ENCODE data around the gene POLR2M. TPM values are rescaled to one million over a fixed set of nuclear protein-coding genes. Genes with fewer than 3 reads are reported as not detected.
A peak's percentile ranks its signal among the peaks of the same experiment; 100 is the strongest.

Gene POLR2M
- total and polyA plus RNA-seq, 2 donors (not counting 3 experiments of a cell fraction or from before 2014, with no cell fraction given): 38.4 to 42.5 TPM

GRCh38 chr15:57752436-57752835, 45.9 kb downstream of the POLR2M start:
- intact Hi-C loops (cut with micrococcal nuclease) (no loop called here), dilution Hi-C loops (cut with MboI; ENCODE audit: extremely low pct_ligation_motif_present, low sequenced_read_pairs) (no loop called here)
- Histone ChIP-seq H4K20me1 (replicated peaks; ENCODE audit: control insufficient read depth, extremely low read depth, insufficient read depth, low read length) (no peaks in the 10 kb centered on the region), H3K36me3 (ENCODE audit: control insufficient read depth in 2 of 2, extremely low read depth in 1 of 2, insufficient read depth in 2 of 2, low read length in 2 of 2) (no peaks in the 10 kb centered on the region), H3K4me2 (ENCODE audit: insufficient read depth, low read length) (no peak overlapping the region), H3K79me2 (ENCODE audit: control insufficient read depth, insufficient read depth, low read length) (no peaks in the 10 kb centered on the region), H3K27me3 (ENCODE audit: control insufficient read depth in 2 of 2, insufficient read depth in 2 of 2, low read length in 2 of 2) (no peaks in the 10 kb centered on the region), H3K4me3 (replicated peaks in 1 of 3; ENCODE audit: insufficient read depth in 1 of 3, low read depth in 1 of 3, low read length in 3 of 3) (no peak overlapping the region), H3K4me1 (ENCODE audit: control insufficient read depth, extremely low read depth, insufficient read depth, low read length) (no peaks in the 10 kb centered on the region), H3K9ac (replicated peaks; ENCODE audit: extremely low read depth, insufficient read depth, low read length) (no peak overlapping the region), H3K9me1 (replicated peaks; ENCODE audit: control insufficient read depth, extremely low read depth, insufficient read depth, low read length) (no peaks in the 10 kb centered on the region), H3K27ac (ENCODE audit: insufficient read depth, low read depth, low read length) (no peak overlapping the region), H2AFZ (ENCODE audit: low read depth, low read length) (no peak overlapping the region), H3K9me3 (replicated peaks; ENCODE audit: control insufficient read depth, insufficient read depth, low read length) (no peaks in the 10 kb centered on the region)
- CTCF ChIA-PET: interaction anchor here (1.0 to 15.0 kb wide), 7 partner anchors 11 to 431 kb away, joined by 3 to 714 read pairs (median 7); partner anchors contain the start of gene ALDH1A2
- DNase-seq (ENCODE audit: low read depth, low spot score): no peak
- BruUV-seq (replicated peaks): no TSS peak
- POLR2A ChIA-PET: no interaction called here
- TF ChIP-seq MAX (IDR thresholded peaks at IDR 0.05; ENCODE audit: insufficient read depth, insufficient read length): no peak
- no peak for TF ChIP-seq JUN (IDR thresholded peaks at IDR 0.05; ENCODE audit: borderline replicate concordance, insufficient read depth, insufficient read length, low read depth)
- TF ChIP-seq POLR2A (IDR thresholded peaks at IDR 0.05; ENCODE audit: low read depth, low read length): no peak
- TF ChIP-seq FOS (IDR thresholded peaks at IDR 0.05; ENCODE audit: borderline replicate concordance, insufficient read depth, low read length): no peak
- TF ChIP-seq, protein P1, sequence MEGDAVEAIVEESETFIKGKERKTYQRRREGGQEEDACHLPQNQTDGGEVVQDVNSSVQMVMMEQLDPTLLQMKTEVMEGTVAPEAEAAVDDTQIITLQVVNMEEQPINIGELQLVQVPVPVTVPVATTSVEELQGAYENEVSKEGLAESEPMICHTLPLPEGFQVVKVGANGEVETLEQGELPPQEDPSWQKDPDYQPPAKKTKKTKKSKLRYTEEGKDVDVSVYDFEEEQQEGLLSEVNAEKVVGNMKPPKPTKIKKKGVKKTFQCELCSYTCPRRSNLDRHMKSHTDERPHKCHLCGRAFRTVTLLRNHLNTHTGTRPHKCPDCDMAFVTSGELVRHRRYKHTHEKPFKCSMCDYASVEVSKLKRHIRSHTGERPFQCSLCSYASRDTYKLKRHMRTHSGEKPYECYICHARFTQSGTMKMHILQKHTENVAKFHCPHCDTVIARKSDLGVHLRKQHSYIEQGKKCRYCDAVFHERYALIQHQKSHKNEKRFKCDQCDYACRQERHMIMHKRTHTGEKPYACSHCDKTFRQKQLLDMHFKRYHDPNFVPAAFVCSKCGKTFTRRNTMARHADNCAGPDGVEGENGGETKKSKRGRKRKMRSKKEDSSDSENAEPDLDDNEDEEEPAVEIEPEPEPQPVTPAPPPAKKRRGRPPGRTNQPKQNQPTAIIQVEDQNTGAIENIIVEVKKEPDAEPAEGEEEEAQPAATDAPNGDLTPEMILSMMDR (IDR thresholded peaks at IDR 0.05; ENCODE audit: extremely low read depth in 1 of 2, insufficient read depth in 1 of 2, low read depth in 1 of 2, low read length in 2 of 2): no peak
- TF ChIP-seq MYC (IDR thresholded peaks at IDR 0.05; ENCODE audit: low read depth, low read length): no peak
- no peak for TF ChIP-seq EZH2 (IDR thresholded peaks at IDR 0.05; ENCODE audit: borderline replicate concordance, low read depth, low read length, severe bottlenecking)
- no peak for TF ChIP-seq GATA2 (IDR thresholded peaks at IDR 0.05; ENCODE audit: insufficient read depth, insufficient read length, low read depth, low read length)
- peak; percentile 66 for FAIRE-seq
